GM18951 (cell line): ENCODE measurements around the gene HOXA13.

Experiments used
- POLR2A ChIP-seq: IDR thresholded peaks from 4 replicates; pipeline ENCODE4 v1.6.1; 2011; ENCODE audit warnings: mild to moderate bottlenecking; ENCODE audit not compliant: insufficient read length, insufficient read depth; ENCODE audit errors: extremely low read depth
- in situ Hi-C: fragments of 300-500 bp; cut with MboI; formaldehyde crosslinking; loops from one replicate; pipeline ENCODE4 v1.12.0; 2022; ENCODE audit warnings: low sequenced_read_pairs, mixed read lengths, inconsistent platforms; ENCODE audit not compliant: unreplicated experiment

Gene HOXA13

DNA sequence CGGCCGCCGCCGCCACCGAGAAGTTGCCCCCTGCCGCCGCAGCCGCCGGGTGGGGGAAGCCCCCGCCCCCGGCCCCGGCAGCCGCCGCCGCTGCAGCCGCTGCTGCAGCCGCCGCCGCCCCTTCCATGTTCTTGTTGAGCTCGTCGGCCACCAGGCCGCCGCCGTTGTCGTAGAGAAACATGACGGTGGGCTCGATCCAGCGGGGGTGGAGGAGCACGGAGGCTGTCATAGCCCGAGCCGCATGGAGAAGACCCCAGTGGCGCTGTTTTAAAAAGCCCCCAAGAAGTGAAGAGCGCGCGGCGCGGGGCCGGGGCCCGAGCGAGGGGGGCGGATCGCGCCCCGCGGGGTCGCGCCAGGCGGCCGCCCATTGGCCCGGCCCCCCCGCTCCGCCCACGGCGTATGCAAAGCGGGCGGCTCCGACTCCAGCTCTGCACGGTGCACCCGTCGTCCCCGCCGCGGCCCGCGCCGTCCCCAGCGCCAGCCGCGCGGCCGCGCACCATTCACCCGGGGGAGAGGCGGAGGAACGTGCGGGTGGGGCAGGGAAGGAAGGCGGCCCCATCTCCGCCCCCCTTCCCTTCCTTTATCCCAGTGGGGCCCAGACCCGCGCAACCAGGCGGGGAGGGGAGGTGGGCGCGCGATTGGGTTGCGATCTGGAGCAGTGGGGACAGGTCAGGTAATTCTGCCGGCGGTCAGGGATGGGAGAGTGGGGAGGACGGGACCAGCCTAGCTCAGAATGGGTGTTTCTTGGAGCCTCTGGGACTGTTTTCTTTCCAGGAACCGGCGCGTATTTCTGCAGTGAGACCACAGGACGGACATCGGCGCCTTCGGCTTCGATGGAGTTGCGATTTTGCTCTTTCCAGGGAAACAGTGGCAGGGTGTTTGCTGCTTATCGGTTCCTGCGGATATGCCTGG lies at the start of gene HOXA13:
Gene HOXA13 (minus strand): TSS at position 243 of the 912 bp plus-strand sequence. CDS start 14 bp downstream, at position 229.
- in situ Hi-C loops: loop anchor here (10.0 to 25.0 kb wide), 3 partner anchors 45 to 725 kb away; partner anchors contain the start of gene EVX1
- no peak for TF ChIP-seq POLR2A

DNA sequence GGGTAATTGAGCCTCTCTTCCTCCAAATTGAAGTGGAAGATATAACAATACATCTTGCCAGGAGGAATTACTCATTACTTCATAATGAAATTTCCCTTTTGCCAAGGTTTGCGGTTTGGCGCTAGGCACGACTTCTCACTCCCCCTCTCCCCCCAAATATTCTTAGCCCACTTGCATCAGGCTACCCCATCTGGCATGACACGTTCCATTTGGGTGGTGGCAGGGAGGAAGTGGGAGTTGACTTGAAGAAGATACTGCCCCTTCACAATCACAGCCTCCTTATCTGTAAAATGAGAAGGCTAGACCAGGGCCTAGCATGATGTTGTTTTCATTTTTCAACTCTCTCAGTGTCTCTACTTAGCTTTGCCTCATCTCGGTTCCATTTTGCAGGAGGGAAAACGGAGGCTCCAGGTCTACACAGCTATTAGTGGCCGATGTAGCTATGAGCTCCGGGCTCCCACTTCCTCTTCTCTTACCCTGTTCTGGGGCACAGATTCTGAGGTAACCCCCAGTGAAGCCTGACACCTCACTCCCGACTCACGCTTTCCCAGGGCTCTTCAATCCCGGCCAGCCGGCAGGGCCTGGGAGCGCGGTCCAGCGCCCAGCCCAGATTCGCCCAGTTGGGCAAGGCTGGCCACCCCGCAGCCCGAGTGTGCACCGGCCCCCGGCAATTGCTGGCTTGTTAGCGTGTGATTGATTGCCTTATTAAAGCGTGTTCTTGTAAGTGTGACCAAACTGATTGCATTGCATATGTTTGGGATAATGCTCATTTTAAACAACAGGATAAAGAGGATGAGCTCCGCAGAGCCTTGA lies 49.2 kb upstream of the HOXA13 start:
- in situ Hi-C loops: loop anchor here (10.0 kb wide), 1 partner anchor 54 kb away; no protein-coding TSS in a partner anchor
- TF ChIP-seq POLR2A: no peak

DNA sequence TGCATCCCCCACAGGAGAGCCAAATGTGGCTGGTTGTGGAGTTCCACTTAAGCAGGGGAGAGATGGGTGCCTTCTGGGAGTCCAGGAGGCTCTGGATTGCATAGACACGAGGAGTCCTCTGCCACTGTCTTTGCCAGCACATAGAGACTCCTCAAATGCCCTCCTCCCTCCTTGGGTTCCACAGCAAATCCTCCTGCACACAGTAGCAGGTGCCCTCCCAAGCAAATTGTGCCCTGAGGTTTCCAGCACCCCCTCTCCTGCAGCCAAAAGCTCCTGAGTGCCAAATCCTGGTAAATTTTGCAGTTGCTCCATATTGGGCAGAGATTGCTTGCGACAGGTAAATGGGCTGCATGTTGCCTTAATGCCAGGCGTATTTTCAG lies 48.5 kb upstream of the HOXA13 start:
- in situ Hi-C loops: loop anchor here (10.0 kb wide), 1 partner anchor 54 kb away; no protein-coding TSS in a partner anchor
- no peak for TF ChIP-seq POLR2A

DNA sequence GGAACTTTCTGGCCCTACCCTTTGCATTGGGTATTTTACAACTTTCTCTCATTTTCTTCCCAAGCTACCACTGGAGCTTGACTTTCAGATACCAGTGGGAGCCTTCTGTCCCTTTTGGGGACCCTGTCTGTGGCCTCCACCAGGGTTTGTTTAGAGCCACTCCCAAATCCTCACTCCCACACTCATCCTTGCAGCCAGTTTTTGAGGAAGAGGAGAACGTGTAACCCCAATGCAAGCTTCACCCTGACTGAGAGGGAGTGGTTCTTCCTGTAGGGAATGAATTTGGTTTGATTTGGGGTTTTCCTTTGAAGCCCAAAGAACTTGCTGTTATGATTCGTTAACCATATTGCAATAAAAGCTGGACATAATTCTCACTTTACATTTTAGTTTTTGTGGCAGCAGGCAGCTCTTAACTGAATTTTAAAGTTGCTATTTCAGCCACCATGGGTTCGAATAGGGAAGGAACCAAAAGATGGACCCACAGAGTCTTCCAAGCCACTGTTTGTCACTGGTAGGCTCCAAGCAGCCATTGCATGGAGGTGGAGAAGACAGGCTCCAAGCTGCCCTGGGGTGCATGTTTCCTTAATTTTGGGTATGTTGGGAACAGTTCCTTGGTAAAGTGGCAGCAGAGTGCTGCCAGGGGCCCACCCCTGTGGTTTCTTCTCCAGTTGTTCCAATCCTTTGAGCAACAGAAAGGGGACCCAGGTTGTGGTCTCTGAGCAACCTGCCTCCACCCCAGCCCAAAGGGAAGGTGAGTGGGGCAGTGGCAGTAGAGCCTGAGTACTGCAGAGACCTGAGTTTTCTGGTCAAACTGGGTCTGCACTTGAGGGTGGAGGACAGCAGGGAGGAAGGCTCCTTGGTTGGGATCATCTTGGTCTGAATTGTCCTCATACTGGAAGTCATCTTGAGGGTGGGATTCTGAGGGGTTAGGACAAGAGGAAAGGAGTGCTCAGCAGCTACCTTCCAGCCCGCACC lies 47.8 kb upstream of the HOXA13 start:
- in situ Hi-C loops: loop anchor here (10.0 kb wide), 1 partner anchor 53 kb away; no protein-coding TSS in a partner anchor
- no peak for TF ChIP-seq POLR2A

DNA sequence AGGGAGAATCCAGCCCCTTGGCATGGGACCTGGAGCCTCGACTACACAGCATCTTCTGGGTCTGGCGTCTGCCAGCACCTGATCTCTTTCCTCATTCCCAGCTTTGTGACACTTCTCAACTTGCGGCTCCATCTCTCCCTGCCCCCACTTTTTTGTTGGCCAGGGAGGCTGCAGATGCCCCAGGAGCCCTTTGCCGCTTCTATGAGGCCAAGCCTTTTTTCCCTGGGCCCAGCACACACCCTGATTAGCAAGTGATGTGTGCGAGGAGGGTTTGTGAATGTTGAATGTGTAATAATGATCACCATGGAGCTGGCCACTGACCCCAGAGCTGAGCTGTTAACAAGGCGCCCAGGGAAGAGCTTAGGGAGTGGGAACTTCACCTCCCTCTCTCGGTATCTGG lies 47.1 kb upstream of the HOXA13 start:
- no peak for TF ChIP-seq POLR2A
- in situ Hi-C loops: loop anchor here (10.0 kb wide), 1 partner anchor 52 kb away; no protein-coding TSS in a partner anchor

DNA sequence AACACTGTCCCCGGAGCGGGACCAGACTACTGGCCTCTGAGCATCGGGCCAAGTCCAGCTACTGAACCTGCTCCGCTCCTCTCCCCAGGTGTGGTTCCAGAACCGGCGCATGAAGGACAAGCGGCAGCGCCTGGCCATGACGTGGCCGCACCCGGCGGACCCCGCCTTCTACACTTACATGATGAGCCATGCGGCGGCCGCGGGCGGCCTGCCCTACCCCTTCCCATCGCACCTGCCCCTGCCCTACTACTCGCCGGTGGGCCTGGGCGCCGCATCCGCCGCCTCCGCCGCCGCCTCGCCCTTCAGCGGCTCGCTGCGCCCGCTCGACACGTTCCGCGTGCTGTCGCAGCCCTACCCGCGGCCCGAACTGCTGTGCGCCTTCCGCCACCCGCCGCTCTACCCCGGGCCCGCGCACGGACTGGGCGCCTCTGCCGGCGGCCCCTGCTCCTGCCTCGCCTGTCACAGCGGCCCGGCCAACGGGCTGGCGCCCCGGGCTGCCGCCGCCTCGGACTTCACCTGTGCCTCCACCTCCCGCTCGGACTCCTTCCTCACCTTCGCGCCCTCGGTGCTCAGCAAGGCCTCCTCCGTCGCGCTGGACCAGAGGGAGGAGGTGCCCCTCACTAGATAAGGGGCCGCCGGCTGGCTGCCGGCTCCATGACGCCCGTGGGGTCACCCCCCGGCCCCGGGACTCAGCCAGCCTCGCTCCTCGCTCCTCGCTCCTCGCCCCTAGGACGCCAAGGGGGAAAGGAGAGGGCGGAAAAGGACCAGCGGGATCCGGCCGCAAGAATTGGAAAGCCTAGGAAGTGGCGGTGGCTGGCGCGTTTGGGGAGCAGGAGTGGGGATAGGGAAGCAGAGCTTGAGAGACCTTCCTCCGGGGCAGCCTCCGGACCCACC lies 46.2 kb upstream of the HOXA13 start:
- no peak for TF ChIP-seq POLR2A
- in situ Hi-C loops: loop anchor here (10.0 kb wide), 1 partner anchor 51 kb away; no protein-coding TSS in a partner anchor

DNA sequence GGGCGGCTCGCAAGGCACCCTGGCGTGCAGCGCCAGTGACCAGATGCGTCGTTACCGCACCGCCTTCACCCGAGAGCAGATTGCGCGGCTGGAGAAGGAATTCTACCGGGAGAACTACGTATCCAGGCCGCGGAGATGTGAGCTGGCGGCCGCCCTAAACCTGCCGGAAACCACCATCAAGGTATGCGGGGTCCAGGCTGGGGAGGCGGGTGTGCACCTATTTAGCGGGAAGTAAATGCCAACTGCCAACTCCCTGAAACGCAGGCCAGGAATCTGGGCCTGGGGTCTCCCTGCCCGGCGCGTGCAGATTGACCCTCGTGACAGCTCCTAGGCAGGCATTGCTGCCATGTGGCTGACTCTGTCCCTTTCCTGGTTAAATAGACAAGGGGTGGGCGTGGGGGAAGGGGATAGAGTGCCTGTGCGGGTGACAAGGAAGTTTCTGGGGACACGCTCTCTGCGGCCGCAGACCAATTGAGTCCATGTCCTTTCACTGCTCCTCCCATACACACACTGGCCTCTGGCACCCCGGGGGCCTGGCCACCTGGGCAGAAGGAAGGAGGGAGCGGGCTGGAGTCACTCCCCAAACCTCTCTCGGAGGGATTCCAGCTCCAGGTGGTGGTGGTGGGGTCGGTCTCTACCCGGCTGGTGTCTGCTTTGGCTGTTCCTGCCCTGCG lies 45.4 kb upstream of the HOXA13 start:
- in situ Hi-C loops: loop anchor here (10.0 kb wide), 1 partner anchor 50 kb away; no protein-coding TSS in a partner anchor

DNA sequence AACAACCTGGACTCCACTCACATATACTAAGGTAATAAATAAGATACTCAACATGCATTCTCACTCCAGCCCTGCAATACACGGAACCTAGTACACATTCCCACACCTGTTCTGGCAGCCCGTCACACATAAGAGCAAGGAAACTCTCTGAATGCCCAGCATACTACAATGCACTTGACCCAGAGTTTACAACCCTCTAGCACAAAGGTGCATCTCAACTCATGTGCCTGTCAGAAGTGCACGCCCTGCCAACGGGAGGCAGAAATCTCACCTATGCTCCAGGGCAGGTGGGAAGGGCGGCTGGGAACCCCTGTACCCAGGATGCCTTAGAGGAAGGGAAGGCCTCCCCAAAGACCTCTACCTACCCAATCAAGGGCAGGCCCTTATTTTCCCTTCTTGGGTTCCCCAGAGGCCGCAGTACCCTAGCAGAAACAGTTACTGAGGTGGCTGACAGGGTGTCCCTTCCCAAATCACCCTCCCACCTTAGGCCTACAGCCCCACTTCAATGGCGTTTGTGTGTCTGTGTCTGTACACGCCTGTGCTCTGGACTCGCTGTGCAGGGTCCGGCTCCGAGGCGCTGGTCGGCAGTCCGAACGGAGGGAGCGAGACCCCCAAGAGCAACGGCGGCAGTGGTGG lies 44.7 kb upstream of the HOXA13 start:
- TF ChIP-seq POLR2A: no peak
- in situ Hi-C loops: loop anchor here (10.0 kb wide), 1 partner anchor 50 kb away; no protein-coding TSS in a partner anchor

More for the DNA sequence above, 45.4 kb upstream of the HOXA13 start:
- no peak for TF ChIP-seq POLR2A

DNA sequence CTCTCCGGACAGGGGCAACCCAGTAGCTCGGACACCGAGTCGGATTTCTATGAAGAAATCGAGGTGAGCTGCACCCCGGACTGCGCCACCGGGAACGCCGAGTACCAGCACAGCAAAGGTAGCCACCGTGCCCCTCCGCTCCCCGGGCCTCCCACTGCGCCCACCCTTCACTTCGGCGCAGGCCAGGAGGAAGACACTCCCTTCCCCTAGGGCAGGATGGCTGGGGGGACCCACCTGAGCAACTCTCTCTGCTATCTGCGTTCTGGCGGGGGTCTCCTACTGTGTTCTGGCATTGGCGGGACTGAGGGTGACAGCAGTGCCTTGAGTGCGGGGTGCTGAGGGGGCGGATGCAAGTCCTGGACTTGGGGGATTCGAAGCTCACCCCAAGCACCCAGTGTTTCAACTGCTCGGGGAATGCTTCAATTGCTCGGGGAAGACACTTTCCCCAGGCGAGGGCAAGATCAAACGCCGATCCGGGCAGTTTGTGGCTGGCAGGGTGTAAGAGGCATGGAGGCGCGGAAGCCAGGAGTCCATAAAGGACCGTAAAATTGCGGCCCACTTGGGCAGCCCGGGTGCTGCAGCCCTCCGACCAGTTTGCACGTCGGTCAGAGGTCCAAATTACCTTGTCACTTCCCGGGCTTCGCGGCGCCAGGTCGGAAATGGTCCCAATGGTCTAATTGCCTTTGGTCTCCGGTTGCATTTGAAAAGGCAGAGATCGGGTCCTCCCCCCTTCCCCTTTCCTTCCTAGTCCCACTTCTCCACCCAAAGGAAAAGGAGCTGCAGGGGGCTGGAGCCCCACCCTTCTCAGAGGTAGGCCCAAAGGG lies 43.7 kb upstream of the HOXA13 start:
- TF ChIP-seq POLR2A: no peak
- in situ Hi-C loops: loop anchor here (10.0 kb wide), 1 partner anchor 49 kb away; no protein-coding TSS in a partner anchor
